NCI-H2029 treated with DMSO at 0.1 percent for 48 hours (cell line): ENCODE measurements around the gene ABCC1.
"Not testable (repeated sequence)": the region's sequence is repeated elsewhere in the genome, so short reads cannot be mapped to it uniquely, and the experiment has no call there.

ENCODE experiments used
- DNase-seq: peaks from one replicate; lab custom pipeline; 2025; lab: John Stamatoyannopoulos, UW

Gene ABCC1

DNA sequence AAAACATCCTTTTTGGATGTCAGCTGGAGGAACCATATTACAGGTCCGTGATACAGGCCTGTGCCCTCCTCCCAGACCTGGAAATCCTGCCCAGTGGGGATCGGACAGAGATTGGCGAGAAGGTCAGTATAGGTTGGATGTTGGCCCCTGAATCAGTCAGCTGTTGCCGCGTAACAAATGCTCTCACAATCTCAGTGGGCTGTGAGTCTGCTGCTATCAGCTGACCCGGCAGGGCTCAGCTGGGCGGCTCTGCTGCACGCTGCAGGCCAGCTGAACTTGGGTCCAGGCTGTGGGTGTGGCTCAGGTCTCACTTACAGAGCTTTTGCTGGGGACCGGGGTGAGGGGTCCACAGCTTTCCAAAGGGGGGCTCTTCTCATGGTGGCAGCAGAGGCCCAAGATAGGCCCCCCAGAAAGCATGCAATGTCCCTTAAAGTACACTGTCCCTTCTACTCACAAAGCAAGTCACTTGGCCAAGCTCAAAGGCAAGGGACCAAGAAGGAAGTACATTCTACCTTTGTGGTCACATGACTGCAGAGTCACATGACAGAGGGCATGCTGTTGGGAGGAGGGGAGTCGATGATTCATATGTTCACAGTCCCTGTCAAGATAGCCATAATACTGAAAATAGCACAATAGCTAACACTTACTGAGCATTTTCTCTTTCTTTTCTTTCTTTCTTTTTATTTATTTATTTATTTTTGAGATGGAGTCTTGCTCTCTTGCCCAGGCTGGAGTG is 134.2 kb downstream of the ABCC1 start:
- no peak for DNase-seq

- DNase-seq, result no peak
Observed at GRCh38 chr16:16084874-16085273, 135.5 kb downstream of the ABCC1 start.

DNA sequence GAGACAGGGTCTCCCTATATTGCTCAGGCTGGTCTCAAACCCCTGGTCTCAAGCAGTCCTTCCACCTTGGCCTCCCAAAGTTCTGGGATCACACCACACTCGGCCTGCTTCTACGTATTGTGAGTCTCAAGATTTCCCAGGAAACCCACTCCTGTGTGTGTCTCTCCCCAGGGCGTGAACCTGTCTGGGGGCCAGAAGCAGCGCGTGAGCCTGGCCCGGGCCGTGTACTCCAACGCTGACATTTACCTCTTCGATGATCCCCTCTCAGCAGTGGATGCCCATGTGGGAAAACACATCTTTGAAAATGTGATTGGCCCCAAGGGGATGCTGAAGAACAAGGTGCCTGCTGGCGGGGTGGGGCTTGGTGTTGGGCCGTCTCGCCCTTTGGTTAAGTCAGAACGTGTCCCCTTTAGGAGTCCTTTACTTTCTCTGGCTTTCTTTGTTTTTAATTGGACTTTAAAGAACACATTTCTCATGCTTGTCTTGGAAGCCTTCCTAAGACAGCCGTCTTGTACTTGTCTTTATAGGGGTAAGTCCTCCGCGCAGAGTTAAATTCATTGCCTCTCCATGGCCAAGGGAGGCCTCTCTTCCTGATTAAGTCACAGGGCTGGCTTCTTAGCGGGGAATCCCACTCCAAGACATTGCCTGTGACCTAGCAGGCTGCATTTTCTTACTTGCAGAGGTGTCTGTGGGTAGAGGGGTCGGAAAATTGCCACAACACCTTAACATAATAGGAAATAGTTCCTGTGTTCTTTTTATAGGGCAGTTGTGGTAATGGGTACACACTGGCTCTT is 137.4 kb downstream of the ABCC1 start:
- no peak for DNase-seq

DNA sequence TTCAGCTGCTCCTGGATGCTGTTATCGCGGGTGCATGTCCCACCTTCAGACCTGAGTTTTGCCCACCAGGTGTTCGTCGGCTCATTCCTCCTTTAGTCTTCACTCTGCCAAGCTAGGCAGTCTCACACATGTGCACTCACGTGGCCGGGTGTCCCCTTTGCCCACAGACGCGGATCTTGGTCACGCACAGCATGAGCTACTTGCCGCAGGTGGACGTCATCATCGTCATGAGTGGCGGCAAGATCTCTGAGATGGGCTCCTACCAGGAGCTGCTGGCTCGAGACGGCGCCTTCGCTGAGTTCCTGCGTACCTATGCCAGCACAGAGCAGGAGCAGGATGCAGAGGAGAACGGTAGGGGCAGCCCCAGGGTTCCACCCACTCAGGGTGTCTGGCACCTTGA is 140.8 kb downstream of the ABCC1 start:
- no peak for DNase-seq

DNA sequence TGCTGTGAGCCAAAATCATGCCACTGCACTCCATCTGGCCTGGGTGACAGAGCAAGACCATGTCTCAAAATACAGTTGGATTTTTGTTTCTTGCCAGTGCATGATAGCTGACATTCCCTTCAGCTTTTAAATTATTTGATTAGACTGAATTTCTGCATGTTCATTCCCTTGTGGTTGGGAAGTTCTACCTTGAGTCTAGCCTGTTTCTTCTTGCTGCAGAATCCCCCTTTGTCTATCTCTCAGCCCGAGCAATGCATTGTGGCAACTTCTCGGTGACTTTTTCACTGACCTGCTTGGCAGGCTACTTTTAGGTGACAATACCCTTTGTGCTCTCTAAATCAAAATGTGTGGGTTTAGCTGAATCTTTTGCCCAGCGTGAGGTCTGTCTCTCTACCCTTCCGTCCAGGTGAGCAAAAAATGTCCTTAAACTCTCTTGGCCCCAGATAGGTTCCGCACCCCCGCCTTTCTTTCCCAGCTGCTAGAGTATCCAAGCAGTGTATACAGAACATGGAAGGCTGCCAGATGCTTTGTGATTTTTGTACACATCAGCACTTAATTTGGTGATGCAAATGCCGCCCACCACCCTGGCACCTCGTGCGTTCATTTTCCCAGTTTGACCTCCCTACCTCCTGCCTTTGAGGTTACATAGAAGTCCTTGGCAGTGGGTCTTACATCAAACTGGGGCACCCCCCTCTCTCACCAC is 143.7 kb downstream of the ABCC1 start:
- DNase-seq, result peak; percentile 15

GRCh38 chr16:16093628-16094332 is 144.4 kb downstream of the ABCC1 start:
- DNase-seq, result no peak

DNA sequence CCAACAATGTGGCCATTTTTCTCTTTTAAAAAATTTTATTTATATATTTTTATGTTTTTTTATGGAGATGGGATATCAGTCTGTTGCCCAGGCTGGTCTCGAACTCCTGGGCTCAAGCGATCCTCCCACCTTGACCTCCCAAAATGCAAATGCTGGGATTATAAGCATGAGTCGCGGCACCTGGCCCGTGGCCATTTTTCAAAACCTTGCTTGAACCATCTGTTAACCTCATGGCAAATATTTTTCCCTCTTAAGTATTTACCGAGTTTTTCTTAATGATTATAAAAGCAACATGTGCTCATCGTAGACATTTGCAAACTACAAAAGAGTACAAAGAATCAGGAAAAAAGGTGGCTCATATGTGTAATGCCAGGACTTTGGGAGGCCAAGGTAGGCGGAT is 146.2 kb downstream of the ABCC1 start:
- no peak for DNase-seq

GRCh38 chr16:16096121-16096857 is 146.9 kb downstream of the ABCC1 start:
- DNase-seq, result no peak

- DNase-seq, result no peak
Observed at GRCh38 chr16:16096858-16097213, 147.4 kb downstream of the ABCC1 start.

DNA sequence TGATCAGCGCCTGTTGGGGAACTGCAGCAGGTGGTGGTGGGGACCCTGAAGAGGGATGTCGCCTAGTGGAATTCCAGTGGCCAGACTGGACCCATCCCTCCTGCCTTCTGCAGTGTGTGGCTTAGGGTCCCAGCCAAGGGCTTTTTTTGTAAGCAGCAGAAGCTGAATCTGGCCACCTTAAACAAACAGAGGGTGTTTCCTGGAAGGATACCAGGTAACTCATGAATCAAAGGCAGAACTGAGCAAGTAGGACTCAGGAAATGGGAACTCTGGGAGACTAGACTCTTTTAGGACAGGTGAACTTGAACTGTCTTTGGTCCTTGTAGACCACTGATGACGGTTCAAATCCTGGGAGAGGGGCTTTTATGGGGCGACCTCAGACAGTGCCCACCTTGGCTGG is 149.9 kb downstream of the ABCC1 start:
- peak; percentile 7 for DNase-seq

DNA sequence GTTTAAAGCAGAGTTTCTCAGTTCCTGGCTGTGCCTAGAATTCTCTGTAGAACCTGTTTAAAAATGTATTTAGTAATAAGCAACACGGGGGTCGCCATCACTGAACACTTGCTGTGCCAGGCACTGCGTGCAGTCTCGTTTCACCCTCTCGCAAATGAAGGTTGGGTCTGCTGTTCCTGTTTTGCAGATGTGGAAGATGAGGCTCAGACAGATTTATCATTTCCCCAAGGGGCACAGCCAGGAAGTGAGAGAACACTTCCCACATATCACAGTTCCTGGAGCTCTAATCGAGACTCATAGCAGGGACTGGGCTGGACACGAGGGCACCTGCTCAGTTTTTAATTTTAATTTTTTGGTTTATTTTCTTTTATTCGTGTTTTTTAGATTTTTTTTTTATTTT is 151.2 kb downstream of the ABCC1 start:
- no peak for DNase-seq

DNA sequence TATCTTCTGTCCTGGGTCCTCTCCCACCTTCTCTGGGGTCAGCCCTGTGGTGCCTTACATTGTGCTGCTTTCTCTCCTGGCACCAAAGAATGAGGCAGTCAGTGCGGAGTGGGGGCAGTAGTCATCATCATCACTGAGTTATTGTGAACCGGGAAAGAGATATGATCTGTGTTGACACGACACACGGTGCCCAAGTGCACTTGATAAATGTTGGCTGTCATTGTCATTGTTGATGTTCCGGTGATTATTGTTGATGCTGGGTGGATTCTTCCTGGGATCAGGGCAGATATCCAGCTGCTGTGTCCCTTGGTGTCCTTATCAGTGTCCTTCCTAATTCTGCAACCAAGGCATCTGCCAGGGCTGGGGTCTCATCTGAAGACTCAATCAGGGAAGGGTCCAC is 152.2 kb downstream of the ABCC1 start:
- DNase-seq, result peak; percentile 48

GRCh38 chr16:16102738-16103137 is 153.3 kb downstream of the ABCC1 start:
- no peak for DNase-seq

- not testable (repeated sequence) for DNase-seq
Observed at GRCh38 chr16:16104132-16104803, 154.9 kb downstream of the ABCC1 start.

- not testable (repeated sequence) for DNase-seq
Observed at GRCh38 chr16:16104804-16105141, 155.4 kb downstream of the ABCC1 start.

GRCh38 chr16:16105646-16106045 is 156.2 kb downstream of the ABCC1 start:
- DNase-seq, result no peak

- DNase-seq, result no peak
Observed at GRCh38 chr16:16106466-16106865, 157.1 kb downstream of the ABCC1 start.

DNA sequence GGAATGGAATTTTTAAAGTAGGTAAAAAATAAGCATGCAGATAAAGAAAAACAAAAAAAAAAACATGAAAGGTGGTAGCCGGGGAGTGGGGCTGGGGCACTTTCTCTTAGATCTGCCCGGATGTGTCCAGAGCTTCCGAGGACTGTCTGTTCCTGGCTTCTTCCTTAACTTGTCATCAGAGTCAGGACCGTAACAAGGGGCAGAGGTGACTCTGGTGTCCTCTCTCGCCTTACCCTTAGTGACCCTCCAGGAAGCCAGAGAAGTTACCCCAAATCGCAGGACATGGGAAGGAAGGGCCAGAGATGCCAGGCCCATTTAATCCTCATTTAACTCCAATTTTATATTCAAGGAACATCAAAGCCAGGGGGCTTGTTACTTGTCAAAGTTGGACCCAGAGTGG is 158.4 kb downstream of the ABCC1 start:
- DNase-seq, result no peak

GRCh38 chr16:16108759-16109158 is 159.3 kb downstream of the ABCC1 start:
- DNase-seq, result no peak

GRCh38 chr16:16109453-16110110 is 160.2 kb downstream of the ABCC1 start:
- no peak for DNase-seq

DNA sequence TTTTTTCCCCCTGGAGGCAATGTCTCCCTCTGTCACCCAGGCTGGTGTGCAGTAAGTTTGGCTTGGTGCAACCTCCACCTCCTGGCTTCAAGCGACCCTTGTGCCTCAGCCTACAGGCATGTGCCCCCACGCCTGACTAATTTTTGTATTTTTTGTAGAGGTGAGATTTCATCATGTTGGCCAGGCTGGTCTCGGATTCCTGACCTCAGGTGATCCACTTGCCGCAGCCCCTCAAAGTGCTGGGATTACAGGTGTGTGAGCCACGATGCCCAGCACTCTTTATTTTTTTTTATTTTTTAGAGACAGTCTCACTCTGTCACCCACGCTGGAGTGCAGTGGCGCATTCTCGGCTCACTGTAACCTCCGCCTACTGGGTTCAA is 160.7 kb downstream of the ABCC1 start:
- no peak for DNase-seq
